ENCODE results near the gene STOX1. TPM values are rescaled to one million over a fixed set of nuclear protein-coding genes. Genes with fewer than 3 reads are reported as not detected.

Gene STOX1
- total and polyA plus RNA-seq, 2 of the 8 experiments (the other 6 are each of a cell fraction or from before 2014, with no cell fraction given): 0.92 to 2.6 TPM

GRCh38 chr10:68895041-68895440 lies 67.7 kb downstream of the STOX1 start:
- no peak overlapping the region for H3K56ac ChIP-seq (replicated peaks; ENCODE audit: insufficient read length, low read depth, low read length)
- no peaks in the 10 kb centered on the region for H3K36me3 ChIP-seq (ENCODE audit: control insufficient read depth in 2 of 4, insufficient read depth in 4 of 4, low read length in 3 of 4)
- no peak for DNase-seq (ENCODE audit: low read depth in 1 of 2, low spot score in 2 of 2)
- TF ChIP-seq, protein P1, sequence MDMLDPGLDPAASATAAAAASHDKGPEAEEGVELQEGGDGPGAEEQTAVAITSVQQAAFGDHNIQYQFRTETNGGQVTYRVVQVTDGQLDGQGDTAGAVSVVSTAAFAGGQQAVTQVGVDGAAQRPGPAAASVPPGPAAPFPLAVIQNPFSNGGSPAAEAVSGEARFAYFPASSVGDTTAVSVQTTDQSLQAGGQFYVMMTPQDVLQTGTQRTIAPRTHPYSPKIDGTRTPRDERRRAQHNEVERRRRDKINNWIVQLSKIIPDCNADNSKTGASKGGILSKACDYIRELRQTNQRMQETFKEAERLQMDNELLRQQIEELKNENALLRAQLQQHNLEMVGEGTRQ (IDR thresholded peaks at IDR 0.05; ENCODE audit: low read length): no peak
- TF ChIP-seq POU5F1 (IDR thresholded peaks at IDR 0.05; ENCODE audit: low read depth, low read length) (no peak), CEBPB (IDR thresholded peaks at IDR 0.05; ENCODE audit: low read depth, low read length) (peak; percentile 90), CTBP2 (IDR thresholded peaks at IDR 0.05; ENCODE audit: borderline replicate concordance, insufficient read depth, insufficient read length, low read length) (no peak), SIN3A (conservative IDR thresholded peaks at IDR 0.05 in 1 of 2, IDR thresholded peaks at IDR 0.05 in 1 of 2; ENCODE audit: low read depth in 1 of 2, low read length in 2 of 2) (no peak)
- no peak overlapping the region for H3K4me2 ChIP-seq (ENCODE audit: insufficient read depth in 1 of 2, low read depth in 2 of 2, low read length in 2 of 2)
- H3K4me1 ChIP-seq (replicated peaks in 1 of 4; ENCODE audit: control insufficient read depth in 3 of 4, insufficient read depth in 4 of 4, low read length in 3 of 4): peaks cover 0 to 3% (median 0%) of the 10 kb centered on the region in 4 experiments; a peak in 3 of 7 replicates
- H3K79me2 ChIP-seq (ENCODE audit: control insufficient read depth in 1 of 2, insufficient read depth in 2 of 2, low read length in 2 of 2): no peaks in the 10 kb centered on the region; a peak in 1 of 4 replicates
- no peak overlapping the region for H4K8ac ChIP-seq (ENCODE audit: extremely low read depth, insufficient read depth, low read length)
- H3K18ac ChIP-seq (ENCODE audit: extremely low read depth, low read length): no peak overlapping the region
- ChIA-PET POLR2A (ENCODE audit: partially characterized antibody) (no interaction called here), CTCF (ENCODE audit: partially characterized antibody) (interaction anchor here (0.7 to 5.2 kb wide), 8 partner anchors 19 to 102 kb away, joined by 3 to 40 read pairs (median 4); partner anchors contain the start of gene STOX1)
- H2BK20ac ChIP-seq (ENCODE audit: low read length): no peak overlapping the region
- no peaks in the 10 kb centered on the region for H3K79me1 ChIP-seq (ENCODE audit: low read depth, low read length)
- H3K27ac ChIP-seq (ENCODE audit: low read depth, low read length): no peak overlapping the region
- H4K5ac ChIP-seq (ENCODE audit: insufficient read length, low read depth, low read length): no peak overlapping the region
- H2BK120ac ChIP-seq (replicated peaks; ENCODE audit: low read depth, low read length): no peak overlapping the region
- no peak overlapping the region for H3K14ac ChIP-seq (ENCODE audit: insufficient read length)
- H3K9ac ChIP-seq (replicated peaks in 1 of 4; ENCODE audit: extremely low read depth in 1 of 4, low read depth in 3 of 4, low read length in 3 of 4): no peak overlapping the region
- no peak overlapping the region for H2BK12ac ChIP-seq (ENCODE audit: low read depth, low read length)
- no peak overlapping the region for H2AK5ac ChIP-seq (ENCODE audit: low read depth, low read length)
- no peak for FAIRE-seq
- H3K4me3 ChIP-seq (ENCODE audit: extremely low read depth in 1 of 4, insufficient read depth in 2 of 4, low read depth in 3 of 4, low read length in 4 of 4): no peak overlapping the region
- WGBS, 2 experiments (ENCODE audit: extremely low coverage in 1 of 2, insufficient coverage in 1 of 2, insufficient read length in 1 of 2, insufficient replicate concordance in 2 of 2, low coverage in 1 of 2, low lambda C conversion rate in 2 of 2, missing lambda C conversion rate in 1 of 2): 100% methylated on average over 2 of the region's 2 CpGs; no CpG with 5 or more reads in 1 of the 2 experiments
- H3K23ac ChIP-seq (ENCODE audit: insufficient read length): no peak overlapping the region
- no peak overlapping the region for H2BK5ac ChIP-seq (ENCODE audit: low read depth, low read length)
- no peaks in the 10 kb centered on the region for H3K23me2 ChIP-seq (ENCODE audit: low read depth, low read length)
- no peaks in the 10 kb centered on the region for H3K27me3 ChIP-seq (replicated peaks in 1 of 4; ENCODE audit: control insufficient read depth in 3 of 4, extremely low read depth in 1 of 4, insufficient read depth in 3 of 4, low read length in 3 of 4)
- H2AFZ ChIP-seq (ENCODE audit: low read length): no peak overlapping the region
- H2BK15ac ChIP-seq (ENCODE audit: low read length): no peak overlapping the region
- no peaks in the 10 kb centered on the region for H3K9me3 ChIP-seq (ENCODE audit: insufficient read depth in 2 of 2, low read depth in 1 of 2, low read length in 1 of 2)
- H4K91ac ChIP-seq (replicated peaks; ENCODE audit: insufficient read length, low read length): no peak overlapping the region
- no peak overlapping the region for H3K4ac ChIP-seq (replicated peaks; ENCODE audit: insufficient read length, low read depth, low read length)
- no peaks in the 10 kb centered on the region for H4K20me1 ChIP-seq (replicated peaks in 1 of 2; ENCODE audit: control insufficient read depth in 1 of 2, insufficient read depth in 2 of 2, low read length in 2 of 2)

Data from H1 (cell line).